Keratinocyte (primary cell): ENCODE data around the gene IFIT3.

Experiments used
- CTCF ChIP-seq, 3 experiments: IDR thresholded peaks in 1 of 3; conservative IDR thresholded peaks in 1 of 3; optimal IDR thresholded peaks in 1 of 3; 2 replicates in 2 of 3; 3 replicates in 1 of 3; pipeline versions ENCODE3 to v1.5.1; 2011; ENCODE audit warnings: low read length in 3 of 3, mild to moderate bottlenecking in 3 of 3, moderate library complexity in 2 of 3, control low read depth in 1 of 3, inconsistent platforms in 1 of 3; ENCODE audit not compliant: insufficient read depth in 2 of 3; ENCODE audit errors: extremely low read depth in 1 of 3
- EZH2 ChIP-seq: IDR thresholded peaks from one replicate; pipeline ENCODE4 v1.6.1; 2012; ENCODE audit warnings: inconsistent platforms, mild to moderate bottlenecking, low read length, moderate library complexity

GRCh38 chr10:89384474-89385340 lies 56.9 kb downstream of the IFIT3 start:
- no peak for TF ChIP-seq CTCF (optimal IDR thresholded peaks at IDR 0.05 in 1 of 3, IDR thresholded peaks at IDR 0.05 in 1 of 3, conservative IDR thresholded peaks at IDR 0.05 in 1 of 3; ENCODE audit: extremely low read depth in 1 of 3, insufficient read depth in 2 of 3, low read length in 3 of 3)
- TF ChIP-seq EZH2, result no peak
